H9 (cell line): ENCODE measurements around the gene C1orf105. TPM values are rescaled to one million over a fixed set of nuclear protein-coding genes. Genes with fewer than 3 reads are reported as not detected.

Experiments
- DNase-seq: peaks from one replicate; pipeline ENCODE4 v3.0.0-alpha.2; 2017
- H2AFZ ChIP-seq: one replicate; pipeline ENCODE4 v1.6.1; 2013; ENCODE audit warnings: mild to moderate bottlenecking, low read length, control low read depth, moderate library complexity
- H2AK5ac ChIP-seq: 2 replicates; pipeline ENCODE4 v1.6.1; 2013; ENCODE audit warnings: low read length, control low read depth, mixed read lengths; ENCODE audit not compliant: insufficient read length
- H2BK120ac ChIP-seq: one replicate; pipeline ENCODE4 v1.6.1; 2013; ENCODE audit warnings: low read depth, mild to moderate bottlenecking, low read length, control low read depth, inconsistent platforms; ENCODE audit not compliant: poor library complexity, severe bottlenecking
- H2BK12ac ChIP-seq: 2 replicates; pipeline ENCODE4 v1.6.1; 2013; ENCODE audit warnings: low read length, control low read depth, mixed read lengths, low read depth; ENCODE audit not compliant: insufficient read length
- H2BK15ac ChIP-seq: 2 replicates; pipeline ENCODE4 v1.6.1; 2013; ENCODE audit warnings: low read depth, low read length, control low read depth
- H2BK20ac ChIP-seq: one replicate; pipeline ENCODE4 v1.6.1; 2013; ENCODE audit warnings: low read depth, mild to moderate bottlenecking, low read length, control low read depth, inconsistent platforms; ENCODE audit not compliant: poor library complexity, severe bottlenecking
- H2BK5ac ChIP-seq: 2 replicates; pipeline ENCODE4 v1.6.1; 2013; ENCODE audit warnings: low read length, control low read depth, mixed read lengths; ENCODE audit not compliant: insufficient read length
- H3K14ac ChIP-seq: 2 replicates; pipeline ENCODE4 v1.6.1; 2013; ENCODE audit warnings: low read length, control low read depth; ENCODE audit not compliant: insufficient read depth
- H3K18ac ChIP-seq: 2 replicates; pipeline ENCODE4 v1.6.1; 2013; ENCODE audit warnings: low read depth, mild to moderate bottlenecking, mixed read lengths, low read length, control low read depth; ENCODE audit not compliant: insufficient read length
- H3K23ac ChIP-seq: 2 replicates; pipeline ENCODE4 v1.6.1; 2013; ENCODE audit warnings: low read length, control low read depth, mixed read lengths, low read depth; ENCODE audit not compliant: insufficient read length
- H3K23me2 ChIP-seq: 2 replicates; pipeline ENCODE4 v1.6.1; 2013; ENCODE audit warnings: low read depth, mild to moderate bottlenecking, mixed read lengths, low read length, control low read depth; ENCODE audit not compliant: insufficient read length, poor library complexity, severe bottlenecking
- H3K27ac ChIP-seq: 2 replicates; pipeline ENCODE4 v1.5.1; 2013; ENCODE audit warnings: low read length, control low read depth, mixed read lengths, low read depth; ENCODE audit not compliant: insufficient read length
- H3K27me3 ChIP-seq: 2 replicates; pipeline ENCODE4 v1.6.1; 2013; ENCODE audit warnings: low read length, control low read depth, inconsistent platforms; ENCODE audit not compliant: insufficient read depth
- H3K4ac ChIP-seq: 2 replicates; pipeline ENCODE4 v1.6.1; 2013; ENCODE audit warnings: low read depth, mild to moderate bottlenecking, control low read depth, inconsistent platforms, low read length, moderate library complexity
- H3K4me1 ChIP-seq: 2 replicates; pipeline ENCODE4 v1.6.1; 2013; ENCODE audit warnings: low read length, control low read depth, inconsistent platforms; ENCODE audit not compliant: insufficient read depth
- H3K4me2 ChIP-seq: 2 replicates; pipeline ENCODE4 v1.6.1; 2013; ENCODE audit warnings: low read length, control low read depth, mixed read lengths; ENCODE audit not compliant: insufficient read length, insufficient read depth
- H3K56ac ChIP-seq: 2 replicates; pipeline ENCODE4 v1.6.1; 2013; ENCODE audit warnings: low read depth, mild to moderate bottlenecking, mixed read lengths, low read length, control low read depth; ENCODE audit not compliant: insufficient read length
- H3K79me1 ChIP-seq: 2 replicates; pipeline ENCODE4 v1.6.1; 2013; ENCODE audit warnings: low read depth, mild to moderate bottlenecking, moderate library complexity, low read length, control low read depth, inconsistent platforms; ENCODE audit not compliant: insufficient read depth, poor library complexity, severe bottlenecking
- H3K79me2 ChIP-seq: 2 replicates; pipeline ENCODE4 v1.6.1; 2013; ENCODE audit warnings: low read length, control low read depth, inconsistent platforms; ENCODE audit not compliant: insufficient read depth
- H3K9ac ChIP-seq: 2 replicates; pipeline ENCODE4 v1.6.1; 2013; ENCODE audit warnings: low read length, control low read depth, mixed read lengths; ENCODE audit not compliant: insufficient read length; ENCODE audit errors: extremely low read depth
- H3K9me3 ChIP-seq: one replicate; pipeline ENCODE4 v1.6.1; 2013; ENCODE audit warnings: low read depth, low read length, inconsistent platforms; ENCODE audit not compliant: control insufficient read depth
- H3T11ph ChIP-seq: one replicate; pipeline ENCODE4 v1.6.1; 2013; ENCODE audit warnings: mild to moderate bottlenecking, low read length, control low read depth, inconsistent platforms
- H4K20me1 ChIP-seq: one replicate; pipeline ENCODE4 v1.6.1; 2013; ENCODE audit not compliant: control insufficient read depth, insufficient read length, insufficient read depth
- H4K5ac ChIP-seq: 2 replicates; pipeline ENCODE4 v1.6.1; 2013; ENCODE audit warnings: low read depth, mild to moderate bottlenecking, mixed read lengths, low read length, control low read depth; ENCODE audit not compliant: insufficient read length
- H4K8ac ChIP-seq: replicated peaks from 2 replicates; pipeline ENCODE4 v1.6.1; 2013; ENCODE audit warnings: low read length, control low read depth, mixed read lengths, low read depth; ENCODE audit not compliant: insufficient read length
- H4K91ac ChIP-seq: 2 replicates; pipeline ENCODE4 v1.6.1; 2013; ENCODE audit warnings: low read depth, mild to moderate bottlenecking, moderate library complexity, mixed read lengths, low read length, control low read depth; ENCODE audit not compliant: insufficient read length
- H3K27ac Mint-ChIP-seq, 3 experiments: 2 replicates in 2 of 3; 3 replicates in 1 of 3; pipeline ENCODE4 v1.8.0; 2020 to 2021; ENCODE audit warnings: mixed read lengths in 3 of 3, mild to moderate bottlenecking in 1 of 3, moderate library complexity in 1 of 3
- H3K27me3 Mint-ChIP-seq: 2 replicates; pipeline ENCODE4 v1.8.0; 2021; ENCODE audit warnings: low read depth, mild to moderate bottlenecking, moderate library complexity, mixed read lengths
- H3K36me3 Mint-ChIP-seq, 3 experiments: 2 replicates in 2 of 3; 3 replicates in 1 of 3; pipeline ENCODE4 v1.8.0; 2020 to 2021; ENCODE audit warnings: low read depth in 3 of 3, mixed read lengths in 3 of 3; ENCODE audit not compliant: insufficient read depth in 1 of 3
- H3K4me1 Mint-ChIP-seq, 2 experiments: 2 replicates each; pipeline ENCODE4 v1.8.0; 2020; ENCODE audit warnings: mixed read lengths in 2 of 2
- H3K4me3 Mint-ChIP-seq, 2 experiments: 2 replicates in 1 of 2; 3 replicates in 1 of 2; pipeline ENCODE4 v1.8.0; 2020 to 2021; ENCODE audit warnings: mild to moderate bottlenecking in 2 of 2, mixed read lengths in 2 of 2, moderate library complexity in 1 of 2
- H3K9me3 Mint-ChIP-seq, 2 experiments: 2 replicates in 1 of 2; 3 replicates in 1 of 2; pipeline ENCODE4 v1.8.0; 2020; ENCODE audit warnings: mild to moderate bottlenecking in 2 of 2, mixed read lengths in 2 of 2, moderate library complexity in 1 of 2
- WGBS: extraction: QIAGEN DNeasy Blood & Tissue Kit; methylation state at CpG from one replicate; pipeline ENCODE4 v1.1.7; 2013; ENCODE audit warnings: missing lambda C conversion rate, low lambda C conversion rate, mixed read lengths; ENCODE audit not compliant: insufficient read length; ENCODE audit errors: extremely low coverage; 5-methylcytosine and 5-hydroxymethylcytosine counted together
- total RNA-seq: library from RNA; stranded (reverse); gene quantifications from 2 replicates; pipeline ENCODE4 v1.2.1, GENCODE V29; 2021
- TF ChIP-seq, protein P1 (sequence below): fragments of 200-600 bp; sonication (generic); conservative IDR thresholded peaks from 3 replicates; pipeline ENCODE4 v1.8.0; 2021; ENCODE audit warnings: antibody characterized with exemption, mild to moderate bottlenecking

Gene C1orf105
- total RNA-seq, 1 experiment from 2014 or later = not detected

DNA sequence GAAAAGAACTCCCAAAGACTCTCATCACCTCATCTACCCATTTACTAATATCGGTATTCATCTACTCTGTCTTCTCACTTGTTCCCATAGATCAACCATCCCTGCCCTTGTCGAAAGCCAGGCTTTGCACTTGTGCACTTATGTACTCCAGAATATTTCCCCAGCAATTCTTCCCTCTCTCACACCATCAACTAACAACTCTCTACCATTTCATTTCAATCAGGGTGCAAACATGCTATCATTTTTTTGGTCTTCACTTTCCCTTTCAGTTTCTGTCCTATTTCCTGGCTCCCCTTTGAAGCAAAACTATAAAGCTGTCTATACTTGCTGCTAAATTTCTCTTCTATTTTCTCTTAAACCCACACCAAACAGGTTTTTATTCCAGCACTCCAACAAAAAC, 6.7 kb downstream of the C1orf105 start:
- Mint-ChIP-seq H3K27ac (no peak overlapping the region), H3K4me3 (no peak overlapping the region), H3K4me1 (peaks cover 13 to 14% of the 10 kb centered on the region in 2 experiments), H3K27me3 (no peaks in the 10 kb centered on the region), H3K9me3 (no peaks in the 10 kb centered on the region), H3K36me3 (no peaks in the 10 kb centered on the region; a peak in 1 of 7 replicates)
- Histone ChIP-seq H2AFZ (no peak overlapping the region), H3K79me2 (no peaks in the 10 kb centered on the region), H3K9ac (no peak overlapping the region), H3T11ph (no peak overlapping the region), H3K14ac (no peak overlapping the region), H2BK120ac (no peak overlapping the region), H3K23ac (no peak overlapping the region), H2BK12ac (no peak overlapping the region), H3K56ac (no peak overlapping the region), H3K4ac (no peak overlapping the region), H2BK20ac (no peak overlapping the region), H3K27me3 (no peaks in the 10 kb centered on the region), H3K18ac (no peak overlapping the region), H2AK5ac (no peak overlapping the region), H4K5ac (no peak overlapping the region), H4K91ac (no peak overlapping the region), H3K79me1 (no peaks in the 10 kb centered on the region), H3K9me3 (no peaks in the 10 kb centered on the region), H2BK5ac (no peak overlapping the region), H3K4me2 (no peak overlapping the region), H4K8ac (no peak overlapping the region), H3K27ac (no peak overlapping the region), H3K23me2 (no peaks in the 10 kb centered on the region), H3K4me1 (no peaks in the 10 kb centered on the region; the same call in 1 of the 2 replicates), H4K20me1 (no peaks in the 10 kb centered on the region), H2BK15ac (no peak overlapping the region)
- TF ChIP-seq, protein P1, sequence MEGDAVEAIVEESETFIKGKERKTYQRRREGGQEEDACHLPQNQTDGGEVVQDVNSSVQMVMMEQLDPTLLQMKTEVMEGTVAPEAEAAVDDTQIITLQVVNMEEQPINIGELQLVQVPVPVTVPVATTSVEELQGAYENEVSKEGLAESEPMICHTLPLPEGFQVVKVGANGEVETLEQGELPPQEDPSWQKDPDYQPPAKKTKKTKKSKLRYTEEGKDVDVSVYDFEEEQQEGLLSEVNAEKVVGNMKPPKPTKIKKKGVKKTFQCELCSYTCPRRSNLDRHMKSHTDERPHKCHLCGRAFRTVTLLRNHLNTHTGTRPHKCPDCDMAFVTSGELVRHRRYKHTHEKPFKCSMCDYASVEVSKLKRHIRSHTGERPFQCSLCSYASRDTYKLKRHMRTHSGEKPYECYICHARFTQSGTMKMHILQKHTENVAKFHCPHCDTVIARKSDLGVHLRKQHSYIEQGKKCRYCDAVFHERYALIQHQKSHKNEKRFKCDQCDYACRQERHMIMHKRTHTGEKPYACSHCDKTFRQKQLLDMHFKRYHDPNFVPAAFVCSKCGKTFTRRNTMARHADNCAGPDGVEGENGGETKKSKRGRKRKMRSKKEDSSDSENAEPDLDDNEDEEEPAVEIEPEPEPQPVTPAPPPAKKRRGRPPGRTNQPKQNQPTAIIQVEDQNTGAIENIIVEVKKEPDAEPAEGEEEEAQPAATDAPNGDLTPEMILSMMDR = no peak
- no peak for DNase-seq
- WGBS = no CpG with 5 or more reads among the region's 2 CpGs
